SK-N-SH (cell line): Measurements from ENCODE around the gene LEKR1. TPM values are rescaled to one million over a fixed set of nuclear protein-coding genes. Genes with fewer than 3 reads are reported as not detected.

ENCODE experiments used
- CTCF ChIA-PET: fragments of 300-600, 350-600 bp; formaldehyde crosslinking; extraction: SDS; loops from one replicate; lab custom pipeline; 2021; lab: Yijun Ruan, JAX
- POLR2A ChIA-PET: fragments of 350-600 bp; sonication (Branson Sonifier 250); formaldehyde crosslinking; extraction: SDS; loops from one replicate; lab custom pipeline; 2020; ENCODE audit warnings: antibody characterized with exemption, inconsistent platforms; lab: Yijun Ruan, JAX
- DNase-seq: peaks from one replicate; pipeline ENCODE4 v3.0.0; 2012
- H2AFZ ChIP-seq: fragments of 200-600 bp; sonication (generic); 2 replicates; pipeline ENCODE4 v1.8.1; 2016; ENCODE audit warnings: antibody characterized with exemption, mild to moderate bottlenecking, low read depth
- H3F3A ChIP-seq: fragments of 200-600 bp; sonication (generic); replicated peaks from 2 replicates; pipeline ENCODE3; 2016; ENCODE audit warnings: antibody characterized with exemption, mild to moderate bottlenecking; ENCODE audit not compliant: insufficient read depth
- H3K27ac ChIP-seq, 2 experiments: fragments of 200-500 bp in 1 of 2; fragments of 200-600 bp in 1 of 2; sonication (Bioruptor generic) in 1 of 2; sonication (generic), shearing (Covaris generic) in 1 of 2; 2 replicates each; pipeline versions ENCODE4 v1.5.1 to v1.6.1; 2014 to 2016; ENCODE audit warnings: low read depth in 2 of 2, inconsistent platforms in 1 of 2, low read length in 1 of 2, mild to moderate bottlenecking in 1 of 2, mixed read lengths in 1 of 2
- H3K27me3 ChIP-seq: fragments of 200-600 bp; sonication (generic), shearing (Covaris generic); 2 replicates; pipeline ENCODE4 v1.6.1; 2016; ENCODE audit warnings: mixed run types; ENCODE audit not compliant: insufficient read depth
- H3K36me3 ChIP-seq, 2 experiments: fragments of 200-500 bp in 1 of 2; fragments of 200-600 bp in 1 of 2; sonication (Bioruptor generic) in 1 of 2; sonication (generic) in 1 of 2; replicated peaks in 1 of 2; 2 replicates each; pipeline versions ENCODE3 to v1.5.1; 2014 to 2016; ENCODE audit warnings: low read length in 1 of 2, mild to moderate bottlenecking in 1 of 2; ENCODE audit not compliant: insufficient read depth in 2 of 2, control insufficient read depth in 1 of 2
- H3K4me1 ChIP-seq, 2 experiments: fragments of 200-500 bp in 1 of 2; fragments of 200-600 bp in 1 of 2; sonication (Bioruptor generic) in 1 of 2; sonication (generic), shearing (Covaris generic) in 1 of 2; 2 replicates each; pipeline versions ENCODE4 v1.5.1 to v1.6.1; 2014 to 2016; ENCODE audit warnings: low read depth in 1 of 2, low read length in 1 of 2, mixed run types in 1 of 2; ENCODE audit not compliant: insufficient read depth in 2 of 2, control insufficient read depth in 1 of 2
- H3K4me2 ChIP-seq: fragments of 200-600 bp; sonication (generic), shearing (Covaris generic); 2 replicates; pipeline ENCODE4 v1.6.1; 2017; ENCODE audit warnings: mixed run types
- H3K4me3 ChIP-seq, 2 experiments: fragments of 200-500 bp in 1 of 2; fragments of 200-600 bp in 1 of 2; sonication (Bioruptor generic) in 1 of 2; sonication (generic), shearing (Covaris generic) in 1 of 2; 2 replicates each; pipeline versions ENCODE4 v1.5.1 to v1.8.1; 2014 to 2016; ENCODE audit warnings: low read depth in 2 of 2, inconsistent platforms in 1 of 2, low read length in 1 of 2, mild to moderate bottlenecking in 1 of 2, mixed read lengths in 1 of 2, moderate library complexity in 1 of 2
- H3K79me2 ChIP-seq: fragments of 200-600 bp; sonication (generic); 2 replicates; pipeline ENCODE4 v1.8.1; 2017; ENCODE audit warnings: mild to moderate bottlenecking; ENCODE audit not compliant: insufficient read depth
- H3K9ac ChIP-seq: fragments of 200-600 bp; sonication (generic); 2 replicates; pipeline ENCODE4 v1.6.1; 2017; ENCODE audit warnings: mixed run types
- H3K9me2 ChIP-seq: fragments of 200-600 bp; sonication (generic); 2 replicates; pipeline ENCODE4 v1.6.1; 2017; ENCODE audit warnings: mixed run types
- H3K9me3 ChIP-seq: fragments of 200-600 bp; sonication (generic); 2 replicates; pipeline ENCODE4 v1.6.1; 2017; ENCODE audit warnings: mixed run types, mild to moderate bottlenecking, moderate library complexity
- H4K20me1 ChIP-seq: fragments of 200-600 bp; sonication (generic); 2 replicates; pipeline ENCODE4 v1.6.1; 2017; ENCODE audit warnings: mild to moderate bottlenecking, mixed run types; ENCODE audit not compliant: insufficient read depth
- PBX3 ChIP-seq: IDR thresholded peaks from 2 replicates; pipeline ENCODE4; 2012
- RCOR1 ChIP-seq: fragments of 150-350 bp; IDR thresholded peaks from 2 replicates; pipeline ENCODE4 v1.6.1; 2017; ENCODE audit warnings: antibody characterized with exemption, low read length
- SIN3A ChIP-seq: IDR thresholded peaks from 2 replicates; pipeline ENCODE4 v1.6.1; 2012; ENCODE audit warnings: low read depth, mild to moderate bottlenecking, low read length, moderate library complexity, borderline replicate concordance
- SMC3 ChIP-seq: IDR thresholded peaks from 2 replicates; pipeline ENCODE4 v1.6.1; 2012; ENCODE audit warnings: low read depth, low read length, improper control_type of control experiment
- TCF12 ChIP-seq: IDR thresholded peaks from 2 replicates; pipeline ENCODE4 v1.4.0; 2012
- TEAD4 ChIP-seq: IDR thresholded peaks from 2 replicates; pipeline ENCODE4 v1.4.0; 2012; ENCODE audit warnings: mild to moderate bottlenecking, borderline replicate concordance; ENCODE audit not compliant: insufficient read depth
- WGBS: methylation state at CpG from one replicate; pipeline ENCODE4 v1.1.6; 2017; ENCODE audit warnings: low lambda C conversion rate; 5-methylcytosine and 5-hydroxymethylcytosine counted together
- polyA plus RNA-seq, 3 experiments: library from polyadenylated mRNA; depleted of rRNA; stranded (reverse); fragments of >200 nt; gene quantifications; 2 replicates each; pipeline ENCODE4 v1.2.3, GENCODE V29; 2012
- TF ChIP-seq, protein P1 (sequence below): fragments of 150-350 bp; IDR thresholded peaks from 2 replicates; pipeline ENCODE4 v1.6.1; 2016; ENCODE audit warnings: mild to moderate bottlenecking, low read depth, low read length
- TF ChIP-seq, protein P2 (sequence below): IDR thresholded peaks from 2 replicates; pipeline ENCODE4 v1.4.0; 2012; ENCODE audit warnings: low read depth, borderline replicate concordance
- TF ChIP-seq, protein P3 (sequence below): fragments of 150-350 bp; IDR thresholded peaks from 2 replicates; pipeline ENCODE4 v1.6.1; 2017; ENCODE audit warnings: antibody characterized with exemption, low read length, low read depth, borderline replicate concordance
- TF ChIP-seq, protein P4 (sequence below): IDR thresholded peaks from 2 replicates; pipeline ENCODE4 v1.6.1; 2012; ENCODE audit warnings: mild to moderate bottlenecking, low read depth, low read length, moderate library complexity
- TF ChIP-seq, protein P5 (sequence below): IDR thresholded peaks from 2 replicates; pipeline ENCODE4 v1.4.0; 2012; ENCODE audit warnings: low read depth, borderline replicate concordance

Gene LEKR1
- polyA plus RNA-seq, 1 of the 3 experiments (the other 2 are of a cell fraction): 0.30 TPM

GRCh38 chr3:157030712-157031111 lies 204.6 kb downstream of the LEKR1 start:
- WGBS: 51% methylated on average over 4 of the region's 4 CpGs
- ChIA-PET CTCF (no interaction called here), POLR2A (no interaction called here)
- Histone ChIP-seq H3K9ac (no peak overlapping the region), H3K9me3 (no peaks in the 10 kb centered on the region), H4K20me1 (no peaks in the 10 kb centered on the region), H3K79me2 (no peaks in the 10 kb centered on the region), H3K4me2 (no peak overlapping the region), H3K4me3 (no peak overlapping the region), H3K27me3 (no peaks in the 10 kb centered on the region), H3F3A (no peaks in the 10 kb centered on the region), H3K4me1 (no peaks in the 10 kb centered on the region; a peak in 1 of 4 replicates), H3K36me3 (no peaks in the 10 kb centered on the region), H3K9me2 (no peaks in the 10 kb centered on the region)
- DNase-seq: no peak
- TF ChIP-seq RCOR1: no peak
- TF ChIP-seq, protein P1, sequence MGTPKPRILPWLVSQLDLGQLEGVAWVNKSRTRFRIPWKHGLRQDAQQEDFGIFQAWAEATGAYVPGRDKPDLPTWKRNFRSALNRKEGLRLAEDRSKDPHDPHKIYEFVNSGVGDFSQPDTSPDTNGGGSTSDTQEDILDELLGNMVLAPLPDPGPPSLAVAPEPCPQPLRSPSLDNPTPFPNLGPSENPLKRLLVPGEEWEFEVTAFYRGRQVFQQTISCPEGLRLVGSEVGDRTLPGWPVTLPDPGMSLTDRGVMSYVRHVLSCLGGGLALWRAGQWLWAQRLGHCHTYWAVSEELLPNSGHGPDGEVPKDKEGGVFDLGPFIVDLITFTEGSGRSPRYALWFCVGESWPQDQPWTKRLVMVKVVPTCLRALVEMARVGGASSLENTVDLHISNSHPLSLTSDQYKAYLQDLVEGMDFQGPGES: no peak
- TF ChIP-seq, protein P2, sequence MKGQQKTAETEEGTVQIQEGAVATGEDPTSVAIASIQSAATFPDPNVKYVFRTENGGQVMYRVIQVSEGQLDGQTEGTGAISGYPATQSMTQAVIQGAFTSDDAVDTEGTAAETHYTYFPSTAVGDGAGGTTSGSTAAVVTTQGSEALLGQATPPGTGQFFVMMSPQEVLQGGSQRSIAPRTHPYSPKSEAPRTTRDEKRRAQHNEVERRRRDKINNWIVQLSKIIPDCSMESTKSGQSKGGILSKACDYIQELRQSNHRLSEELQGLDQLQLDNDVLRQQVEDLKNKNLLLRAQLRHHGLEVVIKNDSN: no peak
- TF ChIP-seq, protein P3, sequence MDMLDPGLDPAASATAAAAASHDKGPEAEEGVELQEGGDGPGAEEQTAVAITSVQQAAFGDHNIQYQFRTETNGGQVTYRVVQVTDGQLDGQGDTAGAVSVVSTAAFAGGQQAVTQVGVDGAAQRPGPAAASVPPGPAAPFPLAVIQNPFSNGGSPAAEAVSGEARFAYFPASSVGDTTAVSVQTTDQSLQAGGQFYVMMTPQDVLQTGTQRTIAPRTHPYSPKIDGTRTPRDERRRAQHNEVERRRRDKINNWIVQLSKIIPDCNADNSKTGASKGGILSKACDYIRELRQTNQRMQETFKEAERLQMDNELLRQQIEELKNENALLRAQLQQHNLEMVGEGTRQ: no peak
- TF ChIP-seq, protein P4, sequence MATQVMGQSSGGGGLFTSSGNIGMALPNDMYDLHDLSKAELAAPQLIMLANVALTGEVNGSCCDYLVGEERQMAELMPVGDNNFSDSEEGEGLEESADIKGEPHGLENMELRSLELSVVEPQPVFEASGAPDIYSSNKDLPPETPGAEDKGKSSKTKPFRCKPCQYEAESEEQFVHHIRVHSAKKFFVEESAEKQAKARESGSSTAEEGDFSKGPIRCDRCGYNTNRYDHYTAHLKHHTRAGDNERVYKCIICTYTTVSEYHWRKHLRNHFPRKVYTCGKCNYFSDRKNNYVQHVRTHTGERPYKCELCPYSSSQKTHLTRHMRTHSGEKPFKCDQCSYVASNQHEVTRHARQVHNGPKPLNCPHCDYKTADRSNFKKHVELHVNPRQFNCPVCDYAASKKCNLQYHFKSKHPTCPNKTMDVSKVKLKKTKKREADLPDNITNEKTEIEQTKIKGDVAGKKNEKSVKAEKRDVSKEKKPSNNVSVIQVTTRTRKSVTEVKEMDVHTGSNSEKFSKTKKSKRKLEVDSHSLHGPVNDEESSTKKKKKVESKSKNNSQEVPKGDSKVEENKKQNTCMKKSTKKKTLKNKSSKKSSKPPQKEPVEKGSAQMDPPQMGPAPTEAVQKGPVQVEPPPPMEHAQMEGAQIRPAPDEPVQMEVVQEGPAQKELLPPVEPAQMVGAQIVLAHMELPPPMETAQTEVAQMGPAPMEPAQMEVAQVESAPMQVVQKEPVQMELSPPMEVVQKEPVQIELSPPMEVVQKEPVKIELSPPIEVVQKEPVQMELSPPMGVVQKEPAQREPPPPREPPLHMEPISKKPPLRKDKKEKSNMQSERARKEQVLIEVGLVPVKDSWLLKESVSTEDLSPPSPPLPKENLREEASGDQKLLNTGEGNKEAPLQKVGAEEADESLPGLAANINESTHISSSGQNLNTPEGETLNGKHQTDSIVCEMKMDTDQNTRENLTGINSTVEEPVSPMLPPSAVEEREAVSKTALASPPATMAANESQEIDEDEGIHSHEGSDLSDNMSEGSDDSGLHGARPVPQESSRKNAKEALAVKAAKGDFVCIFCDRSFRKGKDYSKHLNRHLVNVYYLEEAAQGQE: no peak
- no peak for TF ChIP-seq TCF12
- TF ChIP-seq, all 33 proteins: peak for 0
- no peak overlapping the region for H3K27ac ChIP-seq
- no peak overlapping the region for H2AFZ ChIP-seq

GRCh38 chr3:157033001-157033400 lies 206.8 kb downstream of the LEKR1 start:
- no peaks in the 10 kb centered on the region for H3F3A ChIP-seq
- POLR2A ChIA-PET: no interaction called here
- 59% methylated on average over 2 of the region's 2 CpGs for WGBS

More at GRCh38 chr3:157033001-157033400, 206.8 kb downstream of the LEKR1 start:
- H2AFZ ChIP-seq: no peak overlapping the region
- no peak for DNase-seq
- H3K79me2 ChIP-seq: no peaks in the 10 kb centered on the region
- CTCF ChIA-PET: no interaction called here
- no peak overlapping the region for H3K27ac ChIP-seq
- no peaks in the 10 kb centered on the region for H4K20me1 ChIP-seq
- no peak overlapping the region for H3K4me2 ChIP-seq
- H3K27me3 ChIP-seq: no peaks in the 10 kb centered on the region
- no peak overlapping the region for H3K4me3 ChIP-seq
- H3K4me1 ChIP-seq: no peaks in the 10 kb centered on the region
- H3K9me2 ChIP-seq: no peaks in the 10 kb centered on the region
- H3K9ac ChIP-seq: no peak overlapping the region
- H3K36me3 ChIP-seq: no peaks in the 10 kb centered on the region
- H3K9me3 ChIP-seq: no peaks in the 10 kb centered on the region
- TF ChIP-seq RCOR1: no peak
- TF ChIP-seq, protein P5, sequence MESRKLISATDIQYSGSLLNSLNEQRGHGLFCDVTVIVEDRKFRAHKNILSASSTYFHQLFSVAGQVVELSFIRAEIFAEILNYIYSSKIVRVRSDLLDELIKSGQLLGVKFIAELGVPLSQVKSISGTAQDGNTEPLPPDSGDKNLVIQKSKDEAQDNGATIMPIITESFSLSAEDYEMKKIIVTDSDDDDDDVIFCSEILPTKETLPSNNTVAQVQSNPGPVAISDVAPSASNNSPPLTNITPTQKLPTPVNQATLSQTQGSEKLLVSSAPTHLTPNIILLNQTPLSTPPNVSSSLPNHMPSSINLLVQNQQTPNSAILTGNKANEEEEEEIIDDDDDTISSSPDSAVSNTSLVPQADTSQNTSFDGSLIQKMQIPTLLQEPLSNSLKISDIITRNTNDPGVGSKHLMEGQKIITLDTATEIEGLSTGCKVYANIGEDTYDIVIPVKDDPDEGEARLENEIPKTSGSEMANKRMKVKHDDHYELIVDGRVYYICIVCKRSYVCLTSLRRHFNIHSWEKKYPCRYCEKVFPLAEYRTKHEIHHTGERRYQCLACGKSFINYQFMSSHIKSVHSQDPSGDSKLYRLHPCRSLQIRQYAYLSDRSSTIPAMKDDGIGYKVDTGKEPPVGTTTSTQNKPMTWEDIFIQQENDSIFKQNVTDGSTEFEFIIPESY: no peak
- no peak for TF ChIP-seq TEAD4
- no peak for TF ChIP-seq SIN3A
- TF ChIP-seq, protein P3: no peak
- TF ChIP-seq PBX3: no peak
- no peak for TF ChIP-seq SMC3
- TF ChIP-seq, protein P1: no peak
- TF ChIP-seq, protein P2: no peak
